Ovary (tissue), 3 donors: Measurements from ENCODE around the gene SFXN5.

Source experiments
- CTCF ChIP-seq, 3 donors: fragments of 450-650 bp in 2 of 3; fragments of 200-600 bp in 1 of 3; IDR thresholded peaks; one replicate each; pipeline versions ENCODE4 v1.5.1 to v1.8.0; 2016 to 2022; ENCODE audit warnings: antibody characterized with exemption in 3 of 3, mild to moderate bottlenecking in 1 of 3
- POLR2A ChIP-seq: fragments of 450-650 bp; IDR thresholded peaks from one replicate; pipeline ENCODE4 v1.6.1; 2017; ENCODE audit warnings: antibody characterized with exemption, mild to moderate bottlenecking, moderate library complexity
- donor health status: DM: no; HTN: no; CAD: no.

DNA sequence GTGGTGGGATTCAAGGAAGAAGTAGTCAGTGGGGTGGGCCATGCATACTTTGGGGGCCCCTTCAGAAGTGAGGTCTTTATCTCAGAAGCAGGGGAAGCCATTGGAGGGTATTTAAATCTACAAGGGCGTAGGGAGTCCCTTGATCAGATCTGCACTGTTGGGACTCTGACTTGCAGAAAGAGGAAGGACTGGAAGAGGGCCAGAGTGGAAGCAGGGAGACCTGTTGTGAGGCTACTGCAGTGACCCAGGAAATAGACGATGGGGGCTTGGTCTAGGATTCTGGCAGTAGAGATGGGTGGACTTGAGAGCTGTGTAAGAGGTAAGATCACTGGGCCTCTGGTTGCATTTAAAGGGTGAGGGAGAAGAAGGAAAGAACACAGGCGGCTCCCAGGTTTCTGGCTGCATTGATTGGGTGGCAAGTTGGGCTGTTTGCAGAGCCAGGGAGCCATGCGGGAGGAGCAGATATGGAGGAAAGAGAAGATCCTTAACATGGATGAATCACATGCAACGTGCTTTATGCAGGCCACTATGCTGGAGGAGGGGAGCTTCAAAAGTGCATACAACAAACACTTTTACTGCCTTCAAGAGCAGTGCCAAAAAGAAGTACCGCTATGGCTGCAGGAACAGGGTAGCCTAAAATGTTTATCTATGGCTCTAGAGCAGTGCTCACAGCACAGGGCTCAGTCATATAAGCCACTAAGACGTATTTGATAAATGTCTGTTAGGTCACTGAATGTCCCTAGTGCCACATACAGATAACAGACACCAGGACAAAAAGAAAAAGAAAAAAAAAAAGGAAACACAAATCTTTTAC is 2.3 kb downstream of the SFXN5 start:
- no peak for TF ChIP-seq CTCF (IDR thresholded peaks at IDR 0.05)
- no peak for TF ChIP-seq POLR2A
